Uterus (tissue), 4 donors: ENCODE data around the gene SH3RF3. TPM values are rescaled to one million over a fixed set of nuclear protein-coding genes. Genes with fewer than 3 reads are reported as not detected.

Experiments used
- DNase-seq, 2 donors: peaks; one replicate each; pipeline ENCODE4 v3.0.0-alpha.2; 2019 to 2020
- H3K27ac ChIP-seq, 2 donors: fragments of 200-600 bp; sonication (generic); 1 replicate in 1 of 2; 2 replicates in 1 of 2; pipeline ENCODE4 v1.5.1; 2016 to 2018
- H3K27me3 ChIP-seq, 2 donors: fragments of 200-600 bp; sonication (generic); one replicate each; pipeline ENCODE4 v1.5.1; 2018 to 2019; ENCODE audit warnings: control low read depth in 1 of 2
- H3K36me3 ChIP-seq, 2 donors: fragments of 200-600 bp; sonication (generic); one replicate each; pipeline ENCODE4 v1.5.1; 2019; ENCODE audit warnings: control low read depth in 1 of 2
- H3K4me1 ChIP-seq, 2 donors: fragments of 200-600 bp; sonication (generic); one replicate each; pipeline ENCODE4 v1.5.1; 2018 to 2019; ENCODE audit warnings: control low read depth in 1 of 2
- H3K4me3 ChIP-seq, 2 donors: fragments of 200-600 bp; sonication (generic); 1 replicate in 1 of 2; 2 replicates in 1 of 2; pipeline ENCODE4 v1.5.1; 2018 to 2019; ENCODE audit warnings: mild to moderate bottlenecking in 1 of 2
- H3K9me3 ChIP-seq, 2 donors: fragments of 200-600 bp; sonication (generic); one replicate each; pipeline ENCODE4 v1.5.1; 2019; ENCODE audit warnings: control low read depth in 1 of 2
- CTCF ChIP-seq, 4 experiments: fragments of 200-600 bp in 2 of 4; fragments of 450-650 bp in 2 of 4; sonication (generic) in 2 of 4; IDR thresholded peaks; one replicate each; pipeline ENCODE4 v1.5.1; 2016 to 2019; ENCODE audit warnings: antibody characterized with exemption in 4 of 4, mild to moderate bottlenecking in 2 of 4, moderate library complexity in 1 of 4
- POLR2A ChIP-seq, 2 donors: fragments of 450-650 bp; IDR thresholded peaks; one replicate each; pipeline ENCODE4 v1.6.1; 2016; ENCODE audit warnings: antibody characterized with exemption in 2 of 2, mild to moderate bottlenecking in 1 of 2, moderate library complexity in 1 of 2
- intact Hi-C: fragments of 100-400 bp; cut with DNase I; formaldehyde crosslinking; loops from one replicate; pipeline ENCODE4 v1.15.1; 2023; ENCODE audit warnings: low total_unique reads
- total RNA-seq, 4 donors: library from RNA; depleted of rRNA in 3 of 4; stranded (reverse); fragments of >200 nt in 3 of 4; gene quantifications; one replicate each; pipeline versions ENCODE4 v1.1.0 to v1.2.4, GENCODE V29; 2014 to 2023
- donor health status: DM: yes; HTN: yes; CAD: no.

SH3RF3 gene
- total RNA-seq, 4 donors from 2014 or later = 5.1 to 10.2 (median 8.7) TPM; not detected in 1

- H3K4me1 ChIP-seq = no peaks in the 10 kb centered on the region
- H3K27me3 ChIP-seq = no peaks in the 10 kb centered on the region
- DNase-seq = no peak
- TF ChIP-seq CTCF (IDR thresholded peaks at IDR 0.05) (no peak), POLR2A (IDR thresholded peaks at IDR 0.05) (no peak)
- no peak overlapping the region for H3K27ac ChIP-seq
- no peak overlapping the region for H3K4me3 ChIP-seq
- H3K36me3 ChIP-seq = no peaks in the 10 kb centered on the region
- intact Hi-C loops = no loop called here
- H3K9me3 ChIP-seq = no peaks in the 10 kb centered on the region
These were observed 378.2 kb downstream of the SH3RF3 start for GRCh38 chr2:109507217-109507616.

- TF ChIP-seq CTCF (IDR thresholded peaks at IDR 0.05) (no peak), POLR2A (IDR thresholded peaks at IDR 0.05) (no peak)
- no peaks in the 10 kb centered on the region for H3K27me3 ChIP-seq
- no peak overlapping the region for H3K27ac ChIP-seq
- no peak for DNase-seq
- no peaks in the 10 kb centered on the region for H3K36me3 ChIP-seq
- intact Hi-C loops = no loop called here
- no peaks in the 10 kb centered on the region for H3K4me1 ChIP-seq
- no peak overlapping the region for H3K4me3 ChIP-seq
- H3K9me3 ChIP-seq = no peaks in the 10 kb centered on the region
These were observed 378.8 kb downstream of the SH3RF3 start for GRCh38 chr2:109507828-109508227.

GRCh38 chr2:109508556-109508955 is 379.6 kb downstream of the SH3RF3 start:
- no peak for DNase-seq
- no peaks in the 10 kb centered on the region for H3K36me3 ChIP-seq
- peaks cover 0 to under 1% of the 10 kb centered on the region in 2 donors for H3K4me1 ChIP-seq
- H3K27me3 ChIP-seq = no peaks in the 10 kb centered on the region
- H3K9me3 ChIP-seq = no peaks in the 10 kb centered on the region
- intact Hi-C loops = no loop called here
- TF ChIP-seq POLR2A (IDR thresholded peaks at IDR 0.05) = no peak
- TF ChIP-seq CTCF (IDR thresholded peaks at IDR 0.05) = no peak
- no peak overlapping the region for H3K4me3 ChIP-seq
- H3K27ac ChIP-seq = no peak overlapping the region

GRCh38 chr2:109510136-109511028 is 381.4 kb downstream of the SH3RF3 start:
- Histone ChIP-seq H3K36me3 (no peaks in the 10 kb centered on the region), H3K27ac (no peak overlapping the region), H3K4me1 (peaks cover 0 to 5% of the 10 kb centered on the region in 2 donors), H3K9me3 (no peaks in the 10 kb centered on the region), H3K27me3 (no peaks in the 10 kb centered on the region), H3K4me3 (no peak overlapping the region)
- DNase-seq = peak; percentile 74 to 75
- intact Hi-C loops = loop anchor here (5.0 kb wide), 1 partner anchor 383 kb away; the partner anchor contains the start of gene SH3RF3
- peak; percentile 85 to 92 (median 90) for TF ChIP-seq CTCF (IDR thresholded peaks at IDR 0.05)
- no peak for TF ChIP-seq POLR2A (IDR thresholded peaks at IDR 0.05)

- peaks cover 0 to 5% of the 10 kb centered on the region in 2 donors for H3K4me1 ChIP-seq
- TF ChIP-seq POLR2A (IDR thresholded peaks at IDR 0.05) (no peak), CTCF (IDR thresholded peaks at IDR 0.05) (no peak)
- intact Hi-C loops = loop anchor here (5.0 kb wide), 1 partner anchor 384 kb away; the partner anchor contains the start of gene SH3RF3
These were observed 382.2 kb downstream of the SH3RF3 start for GRCh38 chr2:109511168-109511567.

More at GRCh38 chr2:109511168-109511567, 382.2 kb downstream of the SH3RF3 start:
- Histone ChIP-seq H3K4me3 (no peak overlapping the region), H3K27me3 (no peaks in the 10 kb centered on the region), H3K36me3 (no peaks in the 10 kb centered on the region), H3K9me3 (no peaks in the 10 kb centered on the region), H3K27ac (no peak overlapping the region)
- DNase-seq = no peak
